Measurements from ENCODE around the gene BCS1L.

DNA sequence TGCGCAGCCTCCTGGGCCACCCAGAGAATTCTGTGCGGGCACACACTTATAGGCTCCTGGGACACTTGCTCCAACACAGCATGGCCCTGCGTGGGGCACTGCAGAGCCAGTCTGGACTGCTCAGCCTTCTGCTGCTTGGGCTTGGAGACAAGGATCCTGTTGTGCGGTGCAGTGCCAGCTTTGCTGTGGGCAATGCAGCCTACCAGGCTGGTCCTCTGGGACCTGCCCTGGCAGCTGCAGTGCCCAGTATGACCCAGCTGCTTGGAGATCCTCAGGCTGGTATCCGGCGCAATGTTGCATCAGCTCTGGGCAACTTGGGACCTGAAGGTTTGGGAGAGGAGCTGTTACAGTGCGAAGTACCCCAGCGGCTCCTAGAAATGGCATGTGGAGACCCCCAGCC lies 39.4 kb downstream of the BCS1L start:
- TF ChIP-seq EZH2 (IDR thresholded peaks at IDR 0.05; ENCODE audit: low read depth) = no peak
- TF ChIP-seq, protein P1, sequence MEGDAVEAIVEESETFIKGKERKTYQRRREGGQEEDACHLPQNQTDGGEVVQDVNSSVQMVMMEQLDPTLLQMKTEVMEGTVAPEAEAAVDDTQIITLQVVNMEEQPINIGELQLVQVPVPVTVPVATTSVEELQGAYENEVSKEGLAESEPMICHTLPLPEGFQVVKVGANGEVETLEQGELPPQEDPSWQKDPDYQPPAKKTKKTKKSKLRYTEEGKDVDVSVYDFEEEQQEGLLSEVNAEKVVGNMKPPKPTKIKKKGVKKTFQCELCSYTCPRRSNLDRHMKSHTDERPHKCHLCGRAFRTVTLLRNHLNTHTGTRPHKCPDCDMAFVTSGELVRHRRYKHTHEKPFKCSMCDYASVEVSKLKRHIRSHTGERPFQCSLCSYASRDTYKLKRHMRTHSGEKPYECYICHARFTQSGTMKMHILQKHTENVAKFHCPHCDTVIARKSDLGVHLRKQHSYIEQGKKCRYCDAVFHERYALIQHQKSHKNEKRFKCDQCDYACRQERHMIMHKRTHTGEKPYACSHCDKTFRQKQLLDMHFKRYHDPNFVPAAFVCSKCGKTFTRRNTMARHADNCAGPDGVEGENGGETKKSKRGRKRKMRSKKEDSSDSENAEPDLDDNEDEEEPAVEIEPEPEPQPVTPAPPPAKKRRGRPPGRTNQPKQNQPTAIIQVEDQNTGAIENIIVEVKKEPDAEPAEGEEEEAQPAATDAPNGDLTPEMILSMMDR (conservative IDR thresholded peaks at IDR 0.05) = no peak
